Measurements from ENCODE around the gene LEF1. TPM values are rescaled to one million over a fixed set of nuclear protein-coding genes. Genes with fewer than 3 reads are reported as not detected.

The LEF1 gene
- total and polyA plus RNA-seq, 2 donors from 2014 or later = 5.1 to 14.5 TPM

DNA sequence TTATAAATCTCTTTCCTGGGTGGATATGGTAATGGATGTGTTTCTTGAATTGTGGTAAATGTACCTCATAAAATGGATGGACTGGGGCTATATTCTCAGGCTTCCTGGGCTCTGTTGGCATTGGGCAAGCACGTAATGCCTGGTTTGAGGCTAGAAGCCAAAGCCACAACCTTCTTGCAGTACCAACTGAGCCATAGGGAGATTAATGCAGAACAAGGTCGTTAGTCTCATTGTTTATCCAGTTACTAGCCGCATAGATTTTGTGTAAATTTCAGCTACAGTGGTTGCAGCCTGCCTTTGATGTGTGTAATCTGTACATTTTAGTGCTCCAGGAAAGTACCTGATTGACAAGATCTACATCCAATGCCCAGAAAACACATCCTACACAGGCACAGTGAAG, 7.2 kb upstream of the LEF1 start:
- TF ChIP-seq, protein P1, sequence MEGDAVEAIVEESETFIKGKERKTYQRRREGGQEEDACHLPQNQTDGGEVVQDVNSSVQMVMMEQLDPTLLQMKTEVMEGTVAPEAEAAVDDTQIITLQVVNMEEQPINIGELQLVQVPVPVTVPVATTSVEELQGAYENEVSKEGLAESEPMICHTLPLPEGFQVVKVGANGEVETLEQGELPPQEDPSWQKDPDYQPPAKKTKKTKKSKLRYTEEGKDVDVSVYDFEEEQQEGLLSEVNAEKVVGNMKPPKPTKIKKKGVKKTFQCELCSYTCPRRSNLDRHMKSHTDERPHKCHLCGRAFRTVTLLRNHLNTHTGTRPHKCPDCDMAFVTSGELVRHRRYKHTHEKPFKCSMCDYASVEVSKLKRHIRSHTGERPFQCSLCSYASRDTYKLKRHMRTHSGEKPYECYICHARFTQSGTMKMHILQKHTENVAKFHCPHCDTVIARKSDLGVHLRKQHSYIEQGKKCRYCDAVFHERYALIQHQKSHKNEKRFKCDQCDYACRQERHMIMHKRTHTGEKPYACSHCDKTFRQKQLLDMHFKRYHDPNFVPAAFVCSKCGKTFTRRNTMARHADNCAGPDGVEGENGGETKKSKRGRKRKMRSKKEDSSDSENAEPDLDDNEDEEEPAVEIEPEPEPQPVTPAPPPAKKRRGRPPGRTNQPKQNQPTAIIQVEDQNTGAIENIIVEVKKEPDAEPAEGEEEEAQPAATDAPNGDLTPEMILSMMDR (IDR thresholded peaks at IDR 0.05; ENCODE audit: borderline replicate concordance, extremely low read depth, insufficient read depth) = no peak
- intact Hi-C loops (cut with DNase I) = no loop called here
- Histone ChIP-seq H3K27me3 (ENCODE audit: control insufficient read depth, insufficient read depth, low read length) (peaks cover 3% of the 10 kb centered on the region), H3K36me3 (ENCODE audit: control insufficient read depth in 2 of 3, insufficient read depth in 3 of 3, low read length in 3 of 3) (no peaks in the 10 kb centered on the region), H3K27ac (ENCODE audit: low read depth in 2 of 2, low read length in 2 of 2) (no peak overlapping the region), H3K4me3 (ENCODE audit: low read length in 3 of 3) (no peak overlapping the region), H3K9ac (ENCODE audit: low read length in 3 of 3) (no peak overlapping the region), H3K9me3 (ENCODE audit: control insufficient read depth in 2 of 3, insufficient read depth in 1 of 3, low read length in 3 of 3) (no peaks in the 10 kb centered on the region), H3K4me1 (ENCODE audit: control insufficient read depth in 2 of 3, insufficient read depth in 2 of 3, low read depth in 1 of 3, low read length in 3 of 3) (peaks cover 0 to 5% (median 3%) of the 10 kb centered on the region in 3 donors)
- DNase-seq (peak in 1 of 5 donors; percentile 20), FAIRE-seq (no peak)

DNA sequence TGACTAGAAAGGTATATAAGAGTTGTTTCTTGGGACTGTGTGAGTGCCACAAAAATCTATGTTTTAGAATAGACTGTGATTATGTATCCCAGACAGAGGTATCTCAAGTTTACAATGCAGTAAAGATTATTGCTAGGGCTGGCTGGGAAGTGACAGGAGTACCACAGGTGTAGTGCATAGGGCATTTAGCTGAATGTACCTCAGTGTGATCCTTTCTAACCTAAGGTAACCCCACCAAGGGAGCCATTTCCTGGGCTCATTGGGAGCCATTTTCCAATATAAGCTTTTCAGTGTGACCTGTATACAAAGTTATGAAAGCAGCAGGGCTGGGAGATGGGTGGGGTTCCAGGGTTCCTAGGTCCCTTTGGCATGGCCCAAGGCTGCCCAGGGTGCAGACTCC, 6.1 kb upstream of the LEF1 start:
- H3K4me1 ChIP-seq (ENCODE audit: control insufficient read depth in 2 of 3, insufficient read depth in 2 of 3, low read depth in 1 of 3, low read length in 3 of 3) = peaks cover 0 to 5% (median 3%) of the 10 kb centered on the region in 3 donors
- TF ChIP-seq, protein P1 (IDR thresholded peaks at IDR 0.05; ENCODE audit: borderline replicate concordance, extremely low read depth, insufficient read depth) = no peak
- intact Hi-C loops (cut with DNase I) = no loop called here
- H3K9me3 ChIP-seq (ENCODE audit: control insufficient read depth in 2 of 3, insufficient read depth in 1 of 3, low read length in 3 of 3) = no peaks in the 10 kb centered on the region
- FAIRE-seq (no peak), DNase-seq (no peak)
- H3K9ac ChIP-seq (ENCODE audit: low read length in 3 of 3) = no peak overlapping the region
- H3K27ac ChIP-seq (ENCODE audit: low read depth in 2 of 2, low read length in 2 of 2) = no peak overlapping the region
- no peaks in the 10 kb centered on the region for H3K36me3 ChIP-seq (ENCODE audit: control insufficient read depth in 2 of 3, insufficient read depth in 3 of 3, low read length in 3 of 3)
- H3K27me3 ChIP-seq (ENCODE audit: control insufficient read depth, insufficient read depth, low read length) = peaks cover 8% of the 10 kb centered on the region
- H3K4me3 ChIP-seq (ENCODE audit: low read length in 3 of 3) = no peak overlapping the region

DNA sequence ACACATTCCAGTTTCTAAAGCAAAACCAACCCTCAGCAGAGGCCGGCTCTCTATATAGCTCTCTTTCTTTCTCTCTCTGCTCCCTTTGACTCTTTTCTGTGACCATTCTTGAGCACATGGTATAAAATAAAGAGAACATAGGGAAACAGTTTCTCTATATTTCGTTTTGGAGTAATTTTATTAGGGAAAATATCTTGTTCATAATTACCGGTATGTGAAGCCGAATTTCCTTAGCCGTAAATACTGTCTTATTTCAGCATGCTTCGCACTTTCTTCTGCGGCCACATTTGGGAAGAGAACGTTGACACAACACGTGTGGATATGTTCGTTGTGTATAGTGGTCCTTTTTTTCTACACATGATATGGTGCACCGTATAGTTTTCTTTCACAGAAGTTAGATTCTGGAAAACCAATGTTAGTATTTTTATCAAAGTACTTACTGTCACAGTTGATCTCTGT, 4.9 kb upstream of the LEF1 start:
- H3K9me3 ChIP-seq (ENCODE audit: control insufficient read depth in 2 of 3, insufficient read depth in 1 of 3, low read length in 3 of 3) = no peaks in the 10 kb centered on the region
- peak overlapping the region in 2 of 3 donors; percentile 47 to 60 for H3K4me3 ChIP-seq (ENCODE audit: low read length in 3 of 3)
- FAIRE-seq = no peak
- intact Hi-C loops (cut with DNase I) = no loop called here
- H3K36me3 ChIP-seq (ENCODE audit: control insufficient read depth in 2 of 3, insufficient read depth in 3 of 3, low read length in 3 of 3) = no peaks in the 10 kb centered on the region
- H3K27ac ChIP-seq (ENCODE audit: low read depth in 2 of 2, low read length in 2 of 2) = no peak overlapping the region
- peaks cover 16% of the 10 kb centered on the region for H3K27me3 ChIP-seq (ENCODE audit: control insufficient read depth, insufficient read depth, low read length)
- no peak for DNase-seq
- TF ChIP-seq, protein P1 (IDR thresholded peaks at IDR 0.05; ENCODE audit: borderline replicate concordance, extremely low read depth, insufficient read depth) = no peak
- peak overlapping the region in 1 of 3 donors; percentile 7 for H3K9ac ChIP-seq (ENCODE audit: low read length in 3 of 3)
- H3K4me1 ChIP-seq (ENCODE audit: control insufficient read depth in 2 of 3, insufficient read depth in 2 of 3, low read depth in 1 of 3, low read length in 3 of 3) = peaks cover 0 to 5% (median 3%) of the 10 kb centered on the region in 3 donors

Measured in kidney (tissue), 14 donors.